GM19043 (cell line): Measurements from ENCODE around the gene NUP98.
"Not testable (repeated sequence)": the region's sequence is repeated elsewhere in the genome, so short reads cannot be mapped to it uniquely, and the experiment has no call there.

Source experiments
- ATAC-seq: cut with Tn5 transposase; IDR thresholded peaks from one replicate; pipeline ENCODE4 v1.9.1; 2021; ENCODE audit warnings: low read depth; ENCODE audit not compliant: unreplicated experiment

The NUP98 gene

GRCh38 chr11:3645552-3645951 is 151.8 kb downstream of the NUP98 start:
- ATAC-seq: no peak

GRCh38 chr11:3644817-3645235 is 152.5 kb downstream of the NUP98 start, which contains the start of gene ART1:
Gene ART1 (plus strand): TSS chr11:3645128. CDS start chr11:3659214, 14,086 bp downstream.
- no peak for ATAC-seq

- not testable (repeated sequence) for ATAC-seq
Measured at GRCh38 chr11:3643102-3643546, 154.2 kb downstream of the NUP98 start.

GRCh38 chr11:3642071-3642951 is 155.0 kb downstream of the NUP98 start:
- ATAC-seq: no peak

- no peak for ATAC-seq
Measured at GRCh38 chr11:3641701-3642070, 155.7 kb downstream of the NUP98 start, which contains the start of gene ART5. Gene ART5 (minus strand): TSS chr11:3641992. CDS start chr11:3641862, 130 bp downstream.

- ATAC-seq: no peak
Measured at GRCh38 chr11:3641191-3641590, 156.2 kb downstream of the NUP98 start.

- no peak for ATAC-seq
Measured at GRCh38 chr11:3639841-3640240, 157.5 kb downstream of the NUP98 start.

DNA sequence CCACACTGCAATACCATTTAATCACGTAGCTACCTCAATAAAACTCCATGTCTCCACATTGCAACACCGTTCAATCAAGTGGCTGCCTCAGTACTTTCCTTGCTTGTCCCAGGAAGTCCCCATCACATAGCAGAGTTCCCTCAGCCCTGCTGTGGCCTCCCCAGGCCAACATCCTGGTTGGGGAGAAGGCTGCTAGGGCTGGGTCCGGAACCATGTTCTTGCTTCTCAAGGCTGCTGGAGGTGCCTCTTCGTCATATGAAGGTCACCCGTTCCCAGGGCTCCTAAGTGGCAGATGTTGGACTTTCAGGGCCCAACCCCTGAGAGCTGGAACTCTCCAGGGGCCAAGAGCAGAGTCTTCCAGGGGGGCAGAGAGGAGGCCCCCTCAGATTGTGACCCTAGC is 158.8 kb downstream of the NUP98 start:
- ATAC-seq: no peak

GRCh38 chr11:3637201-3637600 is 160.2 kb downstream of the NUP98 start:
- ATAC-seq: no peak

DNA sequence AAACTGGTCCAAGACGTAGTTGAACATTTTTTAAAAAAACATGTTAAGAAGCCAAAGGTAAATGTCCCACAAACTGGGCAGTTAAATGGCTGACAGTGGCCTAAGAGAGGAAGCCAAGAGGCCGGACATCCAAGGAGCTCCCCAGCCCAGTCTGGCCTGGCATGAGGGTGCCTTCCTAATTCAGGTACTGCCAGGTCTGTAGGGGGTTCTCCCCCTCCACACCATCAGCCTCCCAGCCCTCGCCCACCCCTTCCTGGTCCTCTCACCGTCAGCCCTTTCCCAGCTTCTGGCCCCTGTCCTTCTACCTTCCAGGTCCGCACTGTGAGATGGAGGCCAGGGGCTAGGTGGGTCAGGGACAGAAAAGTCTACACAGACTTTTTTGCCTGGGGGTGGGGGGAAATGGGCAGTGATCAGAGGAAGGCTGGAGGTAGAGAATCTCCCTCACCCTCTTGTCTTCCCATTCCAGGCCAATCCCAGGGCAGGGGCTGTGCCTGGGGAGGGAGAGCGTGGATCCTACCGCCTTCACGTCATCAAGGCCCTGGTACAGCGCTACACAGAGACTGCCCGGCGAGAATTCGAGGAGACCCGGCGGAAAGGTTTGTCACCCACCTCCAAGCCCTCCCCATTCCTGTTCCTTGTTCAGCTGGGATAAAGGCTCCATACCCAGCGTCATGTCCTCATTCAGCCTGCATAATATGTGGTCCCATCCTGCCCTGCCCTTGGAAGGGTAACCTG is 161.5 kb downstream of the NUP98 start:
- ATAC-seq: no peak

GRCh38 chr11:3632070-3632660 is 165.2 kb downstream of the NUP98 start:
- ATAC-seq: no peak

DNA sequence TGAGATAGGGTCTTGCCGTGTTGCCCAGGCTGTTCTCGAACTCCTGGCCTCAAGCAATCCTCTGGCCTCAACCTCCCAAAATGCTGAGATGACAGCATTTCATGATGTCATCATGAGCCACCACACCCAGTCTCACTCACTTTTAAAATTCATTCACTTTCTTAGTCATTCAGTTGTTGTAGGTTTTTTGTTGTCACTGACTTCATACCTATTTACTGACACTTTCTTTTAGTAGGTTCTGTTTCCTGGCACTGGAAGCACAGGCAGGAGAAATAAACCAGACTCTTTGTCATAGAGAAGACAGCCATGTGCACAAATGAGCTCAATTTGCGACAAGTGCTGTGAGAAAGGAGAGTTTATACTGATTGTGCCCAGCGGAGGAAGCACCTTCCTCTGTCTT is 166.0 kb downstream of the NUP98 start:
- no peak for ATAC-seq

DNA sequence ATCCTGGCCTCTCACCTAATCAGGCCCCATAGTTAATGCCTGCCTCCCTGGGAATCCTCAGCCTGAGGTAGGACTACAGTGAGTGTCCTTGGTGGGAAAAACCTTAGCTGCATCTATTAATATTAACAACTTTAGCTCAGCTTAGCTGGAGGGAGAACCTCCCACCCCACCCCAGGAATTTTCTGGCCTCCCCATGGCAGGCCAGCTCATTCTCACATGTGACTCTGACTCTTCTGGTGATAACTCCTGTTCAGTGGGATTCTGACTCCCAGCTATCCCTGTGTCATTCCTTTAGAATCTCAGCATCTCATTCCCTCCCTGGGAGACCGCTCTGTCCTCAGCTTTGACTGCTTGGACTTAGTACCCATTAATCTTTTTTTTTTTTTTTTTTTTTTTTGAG is 170.1 kb downstream of the NUP98 start:
- ATAC-seq: no peak

- ATAC-seq: no peak
Measured at GRCh38 chr11:3626250-3626960, 170.9 kb downstream of the NUP98 start.
